ACC112 (cell line): ENCODE results near the gene HAGHL.
"Not testable (repeated sequence)": the region's sequence is repeated elsewhere in the genome, so short reads cannot be mapped to it uniquely, and the experiment has no call there.

Experiments used
- H2AFZ ChIP-seq: fragments of 200-600 bp; sonication (generic); one replicate; pipeline ENCODE4 v1.6.0; 2017; ENCODE audit warnings: antibody characterized with exemption, low read length; ENCODE audit not compliant: unreplicated experiment
- H3K27ac ChIP-seq: fragments of 200-600 bp; sonication (generic); 2 replicates; pipeline ENCODE4 v1.5.1; 2014; ENCODE audit warnings: low read depth, mild to moderate bottlenecking, antibody characterized with exemption, low read length, moderate library complexity
- H3K27me3 ChIP-seq: fragments of 200-600 bp; sonication (generic); 2 replicates; pipeline ENCODE4 v1.6.1; 2014; ENCODE audit warnings: mild to moderate bottlenecking, antibody characterized with exemption, low read length, moderate library complexity, mixed read lengths; ENCODE audit not compliant: insufficient read depth
- H3K36me3 ChIP-seq: fragments of 200-600 bp; sonication (generic); 2 replicates; pipeline ENCODE4 v1.6.1; 2016; ENCODE audit warnings: mild to moderate bottlenecking, antibody characterized with exemption, low read length, moderate library complexity, mixed read lengths; ENCODE audit not compliant: insufficient read depth
- H3K4me1 ChIP-seq: fragments of 200-600 bp; sonication (generic); one replicate; pipeline ENCODE4 v1.6.1; 2016; ENCODE audit warnings: low read length, mixed read lengths; ENCODE audit not compliant: insufficient read depth, unreplicated experiment, control insufficient read depth
- H3K4me3 ChIP-seq: fragments of 200-600 bp; sonication (generic); 2 replicates; pipeline ENCODE4 v1.5.1; 2014; ENCODE audit warnings: mild to moderate bottlenecking, low read depth, low read length
- H3K79me2 ChIP-seq: fragments of 200-600 bp; sonication (generic); one replicate; pipeline ENCODE4 v1.6.0; 2016; ENCODE audit warnings: low read length; ENCODE audit not compliant: control insufficient read depth, unreplicated experiment, insufficient read depth

Gene HAGHL

GRCh38 chr16:769934-770333, 43.0 kb downstream of the HAGHL start:
- H3K36me3 ChIP-seq = no peaks in the 10 kb centered on the region
- H3K79me2 ChIP-seq = no peaks in the 10 kb centered on the region
- no peak overlapping the region for H2AFZ ChIP-seq
- no peak overlapping the region for H3K4me3 ChIP-seq
- H3K4me1 ChIP-seq = no peaks in the 10 kb centered on the region
- H3K27ac ChIP-seq = no peak overlapping the region
- no peaks in the 10 kb centered on the region for H3K27me3 ChIP-seq

- no peaks in the 10 kb centered on the region for H3K4me1 ChIP-seq
- no peak overlapping the region for H3K4me3 ChIP-seq
- H3K79me2 ChIP-seq = no peaks in the 10 kb centered on the region
- no peaks in the 10 kb centered on the region for H3K36me3 ChIP-seq
- H3K27ac ChIP-seq = no peak overlapping the region
- no peak overlapping the region for H2AFZ ChIP-seq
- no peaks in the 10 kb centered on the region for H3K27me3 ChIP-seq
Observed at GRCh38 chr16:770411-770810, 43.5 kb downstream of the HAGHL start.

DNA sequence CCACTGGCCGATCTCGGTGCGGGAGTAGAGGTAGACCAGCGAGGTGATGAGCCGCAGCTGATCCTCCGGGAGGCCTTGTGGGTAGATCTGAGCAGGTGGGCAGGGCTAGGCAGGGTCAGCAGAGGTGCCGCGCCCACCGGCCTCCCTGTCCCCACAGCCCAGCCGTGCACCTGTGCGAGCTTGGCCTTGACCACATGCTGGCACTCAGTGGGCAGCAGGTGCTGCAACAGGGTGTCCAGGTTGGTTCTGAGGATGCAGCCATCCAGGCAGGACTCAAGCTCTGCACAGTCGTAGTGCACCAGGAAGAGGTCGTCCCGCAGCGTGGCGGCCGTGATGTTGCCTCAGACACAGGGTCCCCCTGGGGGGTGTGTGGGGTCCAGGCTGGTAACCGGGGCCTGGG, 46.1 kb downstream of the HAGHL start:
- no peak overlapping the region for H3K27ac ChIP-seq
- no peaks in the 10 kb centered on the region for H3K27me3 ChIP-seq
- no peaks in the 10 kb centered on the region for H3K36me3 ChIP-seq
- H2AFZ ChIP-seq = no peak overlapping the region
- no peak overlapping the region for H3K4me3 ChIP-seq
- H3K4me1 ChIP-seq = no peaks in the 10 kb centered on the region
- no peaks in the 10 kb centered on the region for H3K79me2 ChIP-seq

DNA sequence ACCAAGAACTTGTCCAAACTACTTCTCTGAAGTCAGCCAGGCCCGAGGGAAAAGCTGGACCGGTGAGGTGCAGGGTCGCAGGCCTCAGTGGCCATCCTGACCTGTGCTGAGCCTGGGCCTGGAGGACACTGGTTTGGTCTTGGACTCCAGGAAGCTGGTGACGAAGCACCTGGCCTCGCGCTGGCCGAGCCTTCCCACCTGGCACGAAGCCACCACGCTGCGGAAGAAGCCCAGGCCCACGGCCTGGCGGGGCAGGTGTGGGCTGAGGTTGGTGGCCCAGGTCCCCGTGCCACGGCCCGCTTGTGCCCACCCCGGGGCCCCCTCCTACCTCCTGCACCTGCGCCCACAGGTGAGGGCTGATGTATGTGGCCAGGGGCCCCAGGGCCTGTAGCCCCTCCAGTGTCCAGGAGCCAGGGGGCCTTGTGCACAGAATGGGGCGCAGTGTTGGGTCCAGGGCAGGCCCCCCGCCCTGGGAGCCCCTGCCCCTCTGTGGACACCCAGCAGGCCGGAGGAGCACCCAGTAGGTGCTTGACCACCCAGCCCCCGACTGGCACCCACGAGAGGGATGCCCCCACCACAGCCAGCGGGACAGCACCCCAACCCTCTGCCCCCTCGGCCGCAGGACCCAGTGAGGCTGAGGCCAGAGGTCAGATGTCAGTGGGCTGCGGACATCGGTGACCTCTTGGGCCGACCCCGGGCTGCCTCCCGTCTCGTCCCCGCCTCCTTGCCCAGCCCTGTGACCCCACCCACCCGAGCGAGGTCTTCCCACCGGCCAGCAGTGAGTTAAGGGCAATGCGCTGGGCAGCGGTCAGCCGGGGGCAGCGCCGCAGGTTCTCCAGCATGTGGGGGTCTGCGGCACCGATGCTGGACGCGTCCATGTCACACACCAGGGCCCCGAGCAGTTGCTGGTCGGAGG, 47.4 kb downstream of the HAGHL start:
- Histone ChIP-seq H3K27ac (no peak overlapping the region), H3K4me3 (no peak overlapping the region), H3K27me3 (no peaks in the 10 kb centered on the region), H3K36me3 (no peaks in the 10 kb centered on the region), H3K79me2 (no peaks in the 10 kb centered on the region), H3K4me1 (no peaks in the 10 kb centered on the region), H2AFZ (no peak overlapping the region)

- Histone ChIP-seq H3K4me3 (no peak overlapping the region), H3K27ac (no peak overlapping the region), H2AFZ (no peak overlapping the region), H3K4me1 (no peaks in the 10 kb centered on the region), H3K36me3 (no peaks in the 10 kb centered on the region), H3K27me3 (no peaks in the 10 kb centered on the region), H3K79me2 (no peaks in the 10 kb centered on the region)
Observed at GRCh38 chr16:775236-775796, 48.4 kb downstream of the HAGHL start.

- H3K4me3 ChIP-seq, H3K4me1 ChIP-seq, H3K79me2 ChIP-seq, H3K27ac ChIP-seq, H3K36me3 ChIP-seq, H2AFZ ChIP-seq, H3K27me3 ChIP-seq: not testable (repeated sequence)
Observed at GRCh38 chr16:776298-776697, 49.4 kb downstream of the HAGHL start.

- Histone ChIP-seq H3K4me3 (no peak overlapping the region), H3K79me2 (no peaks in the 10 kb centered on the region), H3K27me3 (no peaks in the 10 kb centered on the region), H3K4me1 (no peaks in the 10 kb centered on the region), H2AFZ (no peak overlapping the region), H3K36me3 (no peaks in the 10 kb centered on the region), H3K27ac (no peak overlapping the region)
Observed at GRCh38 chr16:776824-777223, 49.9 kb downstream of the HAGHL start.

GRCh38 chr16:777826-778225, 50.9 kb downstream of the HAGHL start:
- Histone ChIP-seq H3K79me2 (no peaks in the 10 kb centered on the region), H2AFZ (peak overlapping the region; percentile 14), H3K36me3 (no peaks in the 10 kb centered on the region), H3K27me3 (no peaks in the 10 kb centered on the region), H3K4me1 (no peaks in the 10 kb centered on the region), H3K27ac (no peak overlapping the region), H3K4me3 (no peak overlapping the region)

- no peaks in the 10 kb centered on the region for H3K79me2 ChIP-seq
- H3K36me3 ChIP-seq = no peaks in the 10 kb centered on the region
- no peaks in the 10 kb centered on the region for H3K27me3 ChIP-seq
- H3K4me3 ChIP-seq = no peak overlapping the region
- no peaks in the 10 kb centered on the region for H3K4me1 ChIP-seq
- H2AFZ ChIP-seq = no peak overlapping the region
- H3K27ac ChIP-seq = no peak overlapping the region
Observed at GRCh38 chr16:778447-778846, 51.5 kb downstream of the HAGHL start.

DNA sequence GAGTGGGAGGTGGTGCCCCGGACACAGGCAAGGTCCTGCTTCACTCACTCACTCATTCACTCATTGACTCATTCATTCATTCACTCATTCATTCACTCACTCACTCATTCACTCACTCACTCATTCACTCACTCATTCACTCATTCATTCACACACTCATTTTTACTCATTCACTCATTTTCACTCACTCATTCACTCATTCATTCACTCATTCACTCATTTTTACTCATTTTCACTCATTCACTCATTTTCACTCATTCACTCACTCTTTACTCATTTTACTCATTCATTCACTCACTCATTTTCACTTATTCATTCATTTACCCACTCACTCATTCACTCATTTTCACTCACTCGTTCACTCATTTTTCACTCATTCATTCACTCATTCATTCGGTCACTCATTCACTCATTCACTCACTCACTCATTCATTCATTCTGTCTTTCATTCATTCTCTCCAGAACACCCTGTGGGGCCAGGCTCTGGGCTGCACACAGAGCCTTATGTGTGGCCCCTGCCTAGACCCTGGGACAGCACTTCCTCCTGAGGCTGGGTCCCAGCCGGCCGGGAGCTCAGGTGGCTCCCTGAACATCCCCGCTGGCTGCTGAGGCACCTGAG, 52.1 kb downstream of the HAGHL start:
- Histone ChIP-seq H3K27ac (no peak overlapping the region), H3K36me3 (no peaks in the 10 kb centered on the region), H3K79me2 (no peaks in the 10 kb centered on the region), H2AFZ (no peak overlapping the region), H3K4me1 (peaks cover 3% of the 10 kb centered on the region), H3K27me3 (no peaks in the 10 kb centered on the region), H3K4me3 (no peak overlapping the region)
